OCI-LY7 (cell line): Measurements from ENCODE around the gene CCL25. TPM values are rescaled to one million over a fixed set of nuclear protein-coding genes. Genes with fewer than 3 reads are reported as not detected.

ENCODE experiments used
- BruUV-seq: library from RNA; stranded (reverse); fragments of 400-500 nt; replicated peaks from 2 replicates; lab custom pipeline; 2021; lab: Mats Ljungman, UMichigan
- CTCF ChIA-PET: fragments of 300-600 bp; sonication (Branson Sonifier 250); formaldehyde crosslinking; loops from one replicate; lab custom pipeline; 2022; ENCODE audit warnings: antibody characterized with exemption; ENCODE audit not compliant: unreplicated experiment; lab: Charles Lee
- POLR2A ChIA-PET: fragments of 300-600 bp; sonication (Branson Sonifier 250); formaldehyde crosslinking; loops from one replicate; lab custom pipeline; 2022; ENCODE audit warnings: antibody characterized with exemption; lab: Charles Lee
- DNase-seq: peaks from one replicate; pipeline ENCODE4 v3.0.0-alpha.2; 2015; ENCODE audit warnings: low spot score
- H2AFZ ChIP-seq: fragments of 200-600 bp; sonication (generic), shearing (Covaris generic); 2 replicates; pipeline ENCODE4 v1.6.1; 2014; ENCODE audit warnings: mild to moderate bottlenecking, antibody characterized with exemption, low read length, moderate library complexity
- H3K27ac ChIP-seq: fragments of 200-600 bp; sonication (generic); 2 replicates; pipeline ENCODE4 v1.5.1; 2014; ENCODE audit warnings: mixed run types, low read depth, mild to moderate bottlenecking, moderate library complexity, low read length, inconsistent platforms; ENCODE audit not compliant: poor library complexity, severe bottlenecking
- H3K36me3 ChIP-seq: fragments of 200-600 bp; sonication (generic); 2 replicates; pipeline ENCODE4 v1.6.1; 2014; ENCODE audit warnings: mild to moderate bottlenecking, antibody characterized with exemption, low read length, moderate library complexity, mixed read lengths; ENCODE audit not compliant: insufficient read depth
- H3K4me1 ChIP-seq: fragments of 200-600 bp; sonication (generic); 2 replicates; pipeline ENCODE4 v1.5.1; 2014; ENCODE audit warnings: mild to moderate bottlenecking, low read length; ENCODE audit not compliant: insufficient read depth, poor library complexity, severe bottlenecking
- H3K4me2 ChIP-seq: fragments of 200-600 bp; sonication (generic); 2 replicates; pipeline ENCODE4 v1.6.1; 2014; ENCODE audit warnings: mild to moderate bottlenecking, low read length
- H3K4me3 ChIP-seq: fragments of 200-600 bp; sonication (generic); 2 replicates; pipeline ENCODE4 v1.5.1; 2014; ENCODE audit warnings: mild to moderate bottlenecking, low read depth, low read length; ENCODE audit not compliant: poor library complexity, severe bottlenecking
- H3K79me2 ChIP-seq: fragments of 200-600 bp; sonication (generic); 2 replicates; pipeline ENCODE4 v1.6.1; 2016; ENCODE audit warnings: low read depth, mild to moderate bottlenecking, low read length, moderate library complexity, mixed read lengths; ENCODE audit not compliant: insufficient read depth
- H3K9me2 ChIP-seq: fragments of 200-600 bp; sonication (generic); 2 replicates; pipeline ENCODE4 v1.6.1; 2016; ENCODE audit warnings: mild to moderate bottlenecking, low read length, mixed read lengths; ENCODE audit not compliant: insufficient read depth
- H3K9me3 ChIP-seq: fragments of 200-600 bp; sonication (generic); 2 replicates; pipeline ENCODE4 v1.6.1; 2014; ENCODE audit warnings: mild to moderate bottlenecking, mixed run types, low read length, mixed read lengths
- H4K20me1 ChIP-seq: fragments of 200-600 bp; sonication (generic); 2 replicates; pipeline ENCODE4 v1.6.1; 2014; ENCODE audit warnings: mild to moderate bottlenecking, antibody characterized with exemption, low read length, moderate library complexity, mixed read lengths; ENCODE audit not compliant: insufficient read depth
- EZH2phosphoT487 ChIP-seq: fragments of 200-600 bp; sonication (generic); IDR thresholded peaks from 2 replicates; pipeline ENCODE4 v1.6.1; 2018; ENCODE audit warnings: low read depth, borderline replicate concordance, mild to moderate bottlenecking, mixed run types, antibody characterized with exemption, low read length, moderate library complexity, mixed read lengths
- intact Hi-C: fragments of 100-400 bp; cut with micrococcal nuclease; formaldehyde crosslinking; loops from one replicate; pipeline ENCODE4 v1.10.0; 2022; ENCODE audit not compliant: unreplicated experiment
- total RNA-seq, 2 experiments: library from RNA; depleted of rRNA in 1 of 2; stranded (reverse); fragments of >200 nt in 1 of 2; shearing (Covaris generic) in 1 of 2; gene quantifications; 2 replicates each; pipeline ENCODE4 v1.2.3, GENCODE V29; 2014 to 2022
- TF ChIP-seq, protein P1 (sequence below): fragments of 200-600 bp; sonication (generic); conservative IDR thresholded peaks from 2 replicates; pipeline ENCODE4 v1.5.1; 2014; ENCODE audit warnings: mild to moderate bottlenecking, antibody characterized with exemption, low read length, moderate library complexity, mixed read lengths

Gene CCL25
- total RNA-seq, 2 experiments from 2014 or later = 0.70 to 0.88 TPM

DNA sequence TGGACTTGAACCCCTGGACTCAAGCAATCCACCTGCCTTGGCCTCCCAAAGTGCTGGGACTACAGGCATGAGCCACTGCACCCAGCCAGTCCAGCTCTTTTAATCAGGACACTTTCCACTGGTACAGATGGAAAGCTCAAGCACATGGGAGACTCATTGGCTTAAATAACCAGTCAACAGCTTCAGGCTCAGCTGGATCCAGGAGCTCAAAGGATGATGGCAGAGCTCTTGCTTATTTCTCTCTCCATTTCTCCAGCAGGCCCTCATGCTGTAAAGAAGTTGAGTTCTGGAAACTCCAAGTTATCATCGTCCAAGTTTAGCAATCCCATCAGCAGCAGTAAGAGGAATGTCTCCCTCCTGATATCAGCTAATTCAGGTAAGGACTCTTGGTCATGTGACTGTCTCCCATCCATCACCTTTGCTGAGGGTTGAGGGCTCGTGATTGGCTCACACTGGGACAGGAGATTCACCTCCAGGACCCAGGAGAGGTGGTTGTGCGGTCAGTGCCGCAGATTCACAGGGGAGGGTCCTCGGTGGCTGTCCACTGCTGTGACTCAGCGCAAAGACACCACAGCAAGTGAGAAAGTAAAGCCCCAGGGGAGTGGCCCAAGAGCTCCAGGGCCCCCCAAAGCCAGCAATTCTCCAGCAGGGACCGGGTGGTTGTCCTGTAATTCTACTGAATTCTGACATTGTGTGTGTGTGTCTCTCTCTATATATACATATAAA, 5.1 kb downstream of the CCL25 start:
- Histone ChIP-seq H3K27ac (no peak overlapping the region), H4K20me1 (no peaks in the 10 kb centered on the region), H3K4me2 (no peak overlapping the region), H3K9me3 (no peaks in the 10 kb centered on the region), H3K36me3 (no peaks in the 10 kb centered on the region), H3K9me2 (no peaks in the 10 kb centered on the region), H3K4me1 (peaks cover 2% of the 10 kb centered on the region), H2AFZ (no peak overlapping the region), H3K79me2 (no peaks in the 10 kb centered on the region), H3K4me3 (no peak overlapping the region)
- ChIA-PET CTCF (no interaction called here), POLR2A (no interaction called here)
- no TSS peak for BruUV-seq
- no peak for DNase-seq
- intact Hi-C loops = no loop called here
- TF ChIP-seq, protein P1, sequence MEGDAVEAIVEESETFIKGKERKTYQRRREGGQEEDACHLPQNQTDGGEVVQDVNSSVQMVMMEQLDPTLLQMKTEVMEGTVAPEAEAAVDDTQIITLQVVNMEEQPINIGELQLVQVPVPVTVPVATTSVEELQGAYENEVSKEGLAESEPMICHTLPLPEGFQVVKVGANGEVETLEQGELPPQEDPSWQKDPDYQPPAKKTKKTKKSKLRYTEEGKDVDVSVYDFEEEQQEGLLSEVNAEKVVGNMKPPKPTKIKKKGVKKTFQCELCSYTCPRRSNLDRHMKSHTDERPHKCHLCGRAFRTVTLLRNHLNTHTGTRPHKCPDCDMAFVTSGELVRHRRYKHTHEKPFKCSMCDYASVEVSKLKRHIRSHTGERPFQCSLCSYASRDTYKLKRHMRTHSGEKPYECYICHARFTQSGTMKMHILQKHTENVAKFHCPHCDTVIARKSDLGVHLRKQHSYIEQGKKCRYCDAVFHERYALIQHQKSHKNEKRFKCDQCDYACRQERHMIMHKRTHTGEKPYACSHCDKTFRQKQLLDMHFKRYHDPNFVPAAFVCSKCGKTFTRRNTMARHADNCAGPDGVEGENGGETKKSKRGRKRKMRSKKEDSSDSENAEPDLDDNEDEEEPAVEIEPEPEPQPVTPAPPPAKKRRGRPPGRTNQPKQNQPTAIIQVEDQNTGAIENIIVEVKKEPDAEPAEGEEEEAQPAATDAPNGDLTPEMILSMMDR = no peak
- TF ChIP-seq EZH2phosphoT487 = no peak

GRCh38 chr19:8064911-8065874, 12.6 kb downstream of the CCL25 start:
- H3K27ac ChIP-seq = no peak overlapping the region
- no peaks in the 10 kb centered on the region for H4K20me1 ChIP-seq
- H3K9me2 ChIP-seq = no peaks in the 10 kb centered on the region
- H3K4me2 ChIP-seq = no peak overlapping the region
- no peak overlapping the region for H2AFZ ChIP-seq
- no peak for DNase-seq
- no peaks in the 10 kb centered on the region for H3K4me1 ChIP-seq
- POLR2A ChIA-PET = interaction anchor here (0.6 kb wide), 1 partner anchor 777 kb away, joined by 4 read pairs; no protein-coding TSS in a partner anchor
- intact Hi-C loops = no loop called here
- no peaks in the 10 kb centered on the region for H3K36me3 ChIP-seq
- no peak overlapping the region for H3K4me3 ChIP-seq
- H3K9me3 ChIP-seq = peaks cover 11% of the 10 kb centered on the region; the same call in 1 of the 2 replicates
- CTCF ChIA-PET = no interaction called here
- H3K79me2 ChIP-seq = no peaks in the 10 kb centered on the region
- no TSS peak for BruUV-seq
- TF ChIP-seq EZH2phosphoT487 = no peak
- TF ChIP-seq, protein P1 = no peak
